ENCODE data around the gene RAD51B.
"Not testable (repeated sequence)": the region's sequence is repeated elsewhere in the genome, so short reads cannot be mapped to it uniquely, and the experiment has no call there.

RAD51B gene

DNA sequence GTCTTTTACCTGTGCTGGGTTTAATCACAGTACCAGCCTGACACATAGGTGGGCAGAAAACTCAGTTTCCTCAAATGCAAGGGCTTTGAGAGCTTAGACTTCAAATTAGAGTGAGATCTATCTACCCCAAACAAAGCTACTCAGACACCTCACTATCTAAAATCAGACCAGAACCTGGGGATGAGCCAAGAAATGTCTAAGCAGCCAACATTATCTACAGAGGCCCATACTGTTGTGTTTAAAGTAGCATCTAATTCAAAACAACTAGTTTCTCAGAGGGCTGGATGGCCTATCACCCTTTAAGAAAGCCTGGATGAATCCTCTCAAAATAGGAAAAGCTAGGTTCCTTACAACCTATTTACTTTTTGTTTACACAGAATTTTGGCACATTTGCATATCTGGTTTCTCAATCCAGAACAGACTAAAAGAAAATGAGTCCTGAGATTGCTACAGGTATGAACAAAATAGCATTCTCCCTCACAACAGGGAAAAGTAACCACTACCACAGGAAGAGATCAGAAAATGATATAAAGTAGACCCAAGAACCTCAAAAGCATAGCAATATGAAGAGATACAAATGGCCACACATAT lies 830.9 kb downstream of the RAD51B start:
- no peak for DNase-seq (ENCODE audit: low spot score)

DNA sequence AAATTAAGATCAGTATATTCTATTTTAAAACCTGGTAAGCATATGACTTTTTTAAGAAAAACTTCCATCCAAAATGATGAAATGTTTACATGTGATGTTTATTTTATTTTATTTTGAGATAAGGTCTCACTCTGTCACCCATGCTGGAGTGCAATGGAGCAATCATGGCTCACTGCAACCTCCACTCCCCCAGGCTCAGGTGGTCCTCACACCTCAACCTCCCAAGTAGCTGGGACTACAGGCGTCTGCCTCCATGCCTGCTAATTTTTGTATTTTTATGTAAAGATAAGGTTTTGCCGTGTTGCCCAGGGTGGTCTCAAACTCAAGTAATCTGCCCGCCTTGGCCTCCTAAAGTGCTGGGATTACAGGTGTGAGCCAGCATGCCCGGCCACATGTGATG lies 831.5 kb downstream of the RAD51B start:
- no peak for DNase-seq (ENCODE audit: low spot score)

DNA sequence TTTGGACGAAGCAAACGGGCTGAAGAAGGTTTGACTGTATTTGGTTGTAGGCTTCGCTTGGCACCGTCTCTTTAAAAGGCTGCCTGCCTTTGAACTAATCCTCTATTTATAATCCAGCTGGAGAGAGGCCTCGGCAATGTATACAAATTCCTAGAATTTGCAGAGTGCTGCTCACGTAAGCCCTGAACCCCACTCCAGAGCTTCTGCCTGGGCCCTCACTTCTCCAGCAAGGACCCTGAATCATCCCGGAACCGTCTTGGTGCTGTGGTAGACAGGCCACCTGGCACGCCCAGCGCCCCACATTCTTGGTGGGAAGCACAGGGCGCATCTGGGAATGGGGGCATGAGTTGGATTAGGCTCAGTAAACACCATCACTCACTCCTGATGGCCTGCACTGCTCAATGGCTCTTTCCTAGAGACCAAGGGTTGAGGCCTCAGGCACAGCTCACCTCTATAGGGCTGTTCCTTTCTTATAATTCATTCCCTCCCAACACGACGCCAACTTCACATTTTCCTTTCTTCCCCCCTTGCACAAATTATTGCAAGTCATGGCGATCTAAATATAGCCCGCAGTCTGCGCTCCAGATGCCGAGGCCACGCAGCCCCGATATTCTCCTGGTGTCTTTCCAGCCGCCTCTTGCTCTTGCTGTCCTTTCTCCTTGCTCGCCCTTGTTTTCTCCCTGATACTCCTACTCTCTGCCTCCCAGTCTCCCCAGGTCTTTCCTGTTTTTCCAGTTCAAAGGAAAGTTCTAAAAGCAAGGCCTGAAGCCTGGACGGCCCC lies 832.3 kb downstream of the RAD51B start:
- DNase-seq (ENCODE audit: low spot score): no peak

DNA sequence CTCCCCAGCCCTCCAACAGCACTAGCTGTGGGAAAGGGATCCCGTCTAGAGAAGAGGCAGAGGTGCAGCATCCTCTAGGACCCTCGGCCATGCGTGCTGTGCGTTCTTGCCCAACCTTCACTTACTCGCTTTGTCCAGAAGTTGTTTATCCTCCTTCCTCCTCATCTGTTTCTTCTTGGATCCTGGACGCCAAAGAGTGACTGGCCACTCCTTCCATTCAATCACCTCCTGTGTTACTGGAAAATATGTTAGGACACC lies 832.8 kb downstream of the RAD51B start:
- DNase-seq (ENCODE audit: low spot score): no peak

- DNase-seq (ENCODE audit: low spot score): no peak
Observed at GRCh38 chr14:68653108-68653507, 833.5 kb downstream of the RAD51B start.

DNA sequence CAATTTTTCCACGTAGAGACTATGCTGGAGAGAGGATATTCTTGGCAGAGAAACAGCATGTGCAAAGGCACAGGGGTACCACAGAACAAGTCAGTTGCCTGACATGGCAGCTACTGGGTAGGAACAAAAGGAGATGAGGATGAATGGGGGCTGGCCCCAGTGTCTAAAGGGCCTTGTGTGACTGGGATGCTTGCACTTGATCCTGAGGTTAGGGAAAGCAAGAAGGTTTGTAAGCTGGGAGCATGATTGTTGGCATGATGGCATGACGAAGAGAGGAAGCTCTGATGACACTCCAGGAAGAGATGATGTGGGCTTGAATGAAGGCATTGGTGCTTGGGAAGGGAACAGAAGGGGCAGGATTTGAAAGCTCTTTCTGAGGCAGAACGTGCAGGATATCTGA lies 834.2 kb downstream of the RAD51B start:
- DNase-seq (ENCODE audit: low spot score): no peak

GRCh38 chr14:68654471-68654941 lies 834.9 kb downstream of the RAD51B start:
- DNase-seq (ENCODE audit: low spot score): no peak

- no peak for DNase-seq (ENCODE audit: low spot score)
Observed at GRCh38 chr14:68655021-68655831, 835.6 kb downstream of the RAD51B start.

- DNase-seq (ENCODE audit: low spot score): peak; percentile 26
Observed at GRCh38 chr14:68655911-68656316, 836.3 kb downstream of the RAD51B start.

DNA sequence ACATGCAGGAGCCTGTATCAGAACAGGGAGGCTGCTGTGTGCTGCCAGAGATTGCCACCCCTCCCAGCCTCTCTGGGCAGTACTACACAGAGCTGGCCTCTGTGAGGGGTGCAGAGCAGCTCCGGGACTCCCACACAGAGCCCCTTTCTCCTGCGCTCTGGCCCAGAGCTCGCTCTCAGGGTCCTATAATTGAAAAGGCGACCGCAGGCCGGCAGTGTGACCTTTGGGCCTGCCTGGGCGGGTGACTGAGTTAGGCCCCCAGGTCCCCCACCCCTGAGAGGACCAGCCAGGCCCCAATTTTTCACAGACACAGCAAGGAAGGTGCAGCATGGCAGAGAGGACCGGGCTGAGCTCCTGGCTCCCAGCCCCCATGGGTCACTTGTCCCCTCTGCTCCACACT lies 836.9 kb downstream of the RAD51B start:
- no peak for DNase-seq (ENCODE audit: low spot score)

GRCh38 chr14:68657300-68658028 lies 837.9 kb downstream of the RAD51B start:
- no peak for DNase-seq (ENCODE audit: low spot score)

- no peak for DNase-seq (ENCODE audit: low spot score)
Observed at GRCh38 chr14:68658029-68658509, 838.5 kb downstream of the RAD51B start.

- DNase-seq (ENCODE audit: low spot score): no peak
Observed at GRCh38 chr14:68658943-68659931, 839.7 kb downstream of the RAD51B start.

DNA sequence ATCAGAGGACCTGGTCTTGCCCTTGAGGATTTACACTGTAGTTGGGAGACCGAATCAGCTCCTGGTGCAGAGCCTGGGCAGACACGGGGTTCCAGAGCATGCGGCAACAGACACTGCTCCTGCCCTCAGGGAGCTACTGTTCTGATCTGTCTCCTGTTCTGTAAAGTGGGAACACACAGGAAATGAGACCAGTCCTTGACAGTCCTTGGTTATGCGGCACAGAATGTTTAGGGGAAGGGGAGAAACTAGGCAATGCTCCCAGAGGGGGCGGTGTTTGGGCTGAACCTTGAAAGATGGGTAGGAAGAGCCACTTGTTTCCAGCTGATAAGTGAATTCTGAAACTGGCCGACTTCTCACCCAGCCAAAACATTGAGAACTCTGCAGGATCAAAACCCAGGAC lies 840.9 kb downstream of the RAD51B start:
- DNase-seq (ENCODE audit: low spot score): no peak

- DNase-seq (ENCODE audit: low spot score): no peak
Observed at GRCh38 chr14:68661226-68662225, 841.9 kb downstream of the RAD51B start.

DNA sequence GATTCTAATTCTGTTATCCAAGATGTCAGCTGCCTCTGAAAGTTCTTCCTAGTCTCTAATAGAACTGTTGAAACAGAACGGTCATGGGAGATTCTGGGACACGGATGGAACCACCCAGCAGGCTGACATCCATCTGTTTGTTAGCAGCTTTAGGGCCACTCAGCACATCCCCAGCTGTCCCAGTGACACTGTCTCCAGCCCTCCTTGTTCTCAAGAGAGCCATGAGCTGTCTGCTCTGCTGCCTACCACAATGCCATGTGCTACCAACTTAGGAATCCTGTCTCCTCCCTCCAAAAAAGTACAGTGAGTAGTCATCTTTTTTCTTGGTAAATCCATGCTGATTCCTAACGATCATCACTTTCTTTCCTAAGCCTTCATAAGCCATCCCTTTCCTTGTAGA lies 842.8 kb downstream of the RAD51B start:
- DNase-seq (ENCODE audit: low spot score): no peak

GRCh38 chr14:68662826-68663225 lies 843.2 kb downstream of the RAD51B start:
- not testable (repeated sequence) for DNase-seq (ENCODE audit: low spot score)

DNA sequence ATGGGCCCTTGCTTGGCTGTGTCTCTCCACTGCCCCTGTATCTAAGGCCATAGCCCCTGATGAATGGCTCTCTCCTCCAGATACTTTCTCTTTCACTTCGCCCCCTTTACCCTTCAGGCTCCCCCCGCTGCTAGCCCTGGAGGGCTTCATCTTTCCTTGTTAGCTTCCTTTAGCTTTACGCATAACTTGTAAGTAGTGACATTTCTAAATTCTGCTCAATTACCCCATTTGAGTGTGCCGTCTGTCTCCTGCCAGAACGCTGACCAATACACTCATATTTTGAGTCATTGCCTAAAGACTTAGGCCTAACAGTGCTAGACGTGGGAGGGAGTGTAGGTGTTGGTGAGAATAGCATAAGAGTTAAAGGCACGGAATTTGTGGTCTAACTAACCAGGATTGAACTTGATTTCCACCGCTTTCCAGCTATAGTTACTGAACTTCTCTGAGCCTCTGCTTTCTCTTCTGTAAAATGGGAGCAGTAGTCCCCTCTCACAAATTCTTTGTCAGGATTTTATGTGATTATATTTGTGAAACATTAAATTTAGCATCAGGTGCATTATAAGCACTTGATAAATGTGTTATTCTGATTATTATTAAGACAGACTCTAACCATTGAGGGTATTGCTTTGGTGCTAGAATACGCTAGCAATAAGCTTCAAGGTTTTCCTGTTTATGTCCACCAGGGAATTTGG lies 844.0 kb downstream of the RAD51B start:
- no peak for DNase-seq (ENCODE audit: low spot score)

GRCh38 chr14:68664225-68664681 lies 844.7 kb downstream of the RAD51B start:
- no peak for DNase-seq (ENCODE audit: low spot score)

Measured in SK-N-DZ (cell line).